Endothelial cell of umbilical vein (primary cell): ENCODE measurements around the gene PKP4. TPM values are rescaled to one million over a fixed set of nuclear protein-coding genes. Genes with fewer than 3 reads are reported as not detected.

Source experiments
- BruUV-seq: library from RNA; stranded (reverse); fragments of 400-500 nt; replicated peaks from 2 replicates; lab custom pipeline; 2021; lab: Mats Ljungman, UMichigan
- CTCF ChIA-PET: fragments of 300-600, 350-600 bp; sonication (Branson Sonifier 250); formaldehyde crosslinking; loops from one replicate; lab custom pipeline; 2021; ENCODE audit warnings: antibody characterized with exemption, inconsistent platforms; lab: Charles Lee
- POLR2A ChIA-PET: fragments of 300-600, 350-600 bp; sonication (Branson Sonifier 250); formaldehyde crosslinking; loops from one replicate; lab custom pipeline; 2021; ENCODE audit warnings: antibody characterized with exemption, inconsistent platforms; lab: Charles Lee
- DNase-seq: peaks from one replicate; pipeline ENCODE4 v3.0.0-alpha.2; 2011; ENCODE audit warnings: low read depth, low spot score
- FAIRE-seq: peaks from 2 replicates; lab custom pipeline; 2011; peaks lifted over from hg19 to GRCh38; lab: Jason Lieb, UNC
- H2AFZ ChIP-seq: 2 replicates; pipeline ENCODE4 v1.6.0; 2012; ENCODE audit warnings: low read depth, low read length, control low read depth, inconsistent platforms
- H3K27ac ChIP-seq: 2 replicates; pipeline ENCODE4 v1.5.1; 2011; ENCODE audit warnings: low read depth, mild to moderate bottlenecking, control low read depth, low read length, moderate library complexity; ENCODE audit not compliant: insufficient read depth
- H3K27me3 ChIP-seq, 2 experiments: 2 replicates each; pipeline versions ENCODE4 v1.6.0 to v1.6.1; 2011; ENCODE audit warnings: low read length in 2 of 2, mixed read lengths in 1 of 2; ENCODE audit not compliant: control insufficient read depth in 2 of 2, insufficient read depth in 2 of 2
- H3K36me3 ChIP-seq, 2 experiments: 2 replicates in 1 of 2; 3 replicates in 1 of 2; pipeline ENCODE4 v1.5.1; 2011; ENCODE audit warnings: low read length in 2 of 2, mild to moderate bottlenecking in 1 of 2, moderate library complexity in 1 of 2; ENCODE audit not compliant: control insufficient read depth in 2 of 2, insufficient read depth in 2 of 2; ENCODE audit errors: extremely low read depth in 1 of 2
- H3K4me1 ChIP-seq: 3 replicates; pipeline ENCODE4 v1.5.1; 2011; ENCODE audit warnings: mild to moderate bottlenecking, low read length; ENCODE audit not compliant: control insufficient read depth, insufficient read depth; ENCODE audit errors: extremely low read depth
- H3K4me2 ChIP-seq: 2 replicates; pipeline ENCODE4 v1.6.1; 2011; ENCODE audit warnings: low read length, control low read depth, mixed read lengths; ENCODE audit not compliant: insufficient read depth
- H3K4me3 ChIP-seq, 3 experiments: fragments of 200-600 bp in 1 of 3; sonication (generic), shearing (Covaris generic) in 1 of 3; replicated peaks in 1 of 3; 2 replicates each; pipeline ENCODE4 v1.5.1; 2011 to 2016; ENCODE audit warnings: control low read depth in 3 of 3, low read length in 3 of 3, mild to moderate bottlenecking in 2 of 3, inconsistent platforms in 1 of 3, low read depth in 1 of 3, moderate library complexity in 1 of 3; ENCODE audit not compliant: insufficient read depth in 1 of 3
- H3K79me2 ChIP-seq: 2 replicates; pipeline ENCODE4 v1.6.0; 2012; ENCODE audit warnings: low read length, inconsistent platforms; ENCODE audit not compliant: control insufficient read depth, insufficient read depth
- H3K9ac ChIP-seq: replicated peaks from 2 replicates; pipeline ENCODE3; 2011; ENCODE audit warnings: low read length, control low read depth; ENCODE audit not compliant: insufficient read depth; ENCODE audit errors: extremely low read depth
- H3K9me1 ChIP-seq: replicated peaks from 3 replicates; pipeline ENCODE4 v1.6.0; 2011; ENCODE audit warnings: mild to moderate bottlenecking, low read length; ENCODE audit not compliant: control insufficient read depth, insufficient read depth; ENCODE audit errors: extremely low read depth
- H3K9me3 ChIP-seq: replicated peaks from 2 replicates; pipeline ENCODE4 v1.5.1; 2012; ENCODE audit warnings: low read length, inconsistent platforms; ENCODE audit not compliant: control insufficient read depth, insufficient read depth
- H4K20me1 ChIP-seq: replicated peaks from 2 replicates; pipeline ENCODE3; 2011; ENCODE audit warnings: mild to moderate bottlenecking, low read length; ENCODE audit not compliant: control insufficient read depth, insufficient read depth; ENCODE audit errors: extremely low read depth
- FOS ChIP-seq: IDR thresholded peaks from 2 replicates; pipeline ENCODE4 v1.6.1; 2011; ENCODE audit warnings: mild to moderate bottlenecking, low read length, moderate library complexity, borderline replicate concordance; ENCODE audit not compliant: insufficient read depth
- GATA2 ChIP-seq: IDR thresholded peaks from 2 replicates; pipeline ENCODE4 v1.7.0; 2011; ENCODE audit warnings: low read depth, mild to moderate bottlenecking, moderate library complexity, mixed read lengths, low read length; ENCODE audit not compliant: insufficient read length, insufficient read depth
- MAX ChIP-seq: IDR thresholded peaks from 2 replicates; pipeline ENCODE4 v1.6.1; 2011; ENCODE audit not compliant: insufficient read depth, insufficient read length
- MYC ChIP-seq: IDR thresholded peaks from one replicate; pipeline ENCODE4 v1.6.1; 2011; ENCODE audit warnings: mild to moderate bottlenecking, low read depth, low read length
- POLR2AphosphoS5 ChIP-seq: IDR thresholded peaks from 2 replicates; pipeline ENCODE4 v1.6.1; 2012; ENCODE audit warnings: low read depth, mild to moderate bottlenecking, control low read depth, low read length, moderate library complexity; ENCODE audit not compliant: insufficient read depth
- dilution Hi-C: fragments of 300-500 bp; cut with MboI; formaldehyde crosslinking; loops from one replicate; pipeline ENCODE4 v1.15.0; 2019; ENCODE audit warnings: low sequenced_read_pairs; ENCODE audit not compliant: extremely low pct_ligation_motif_present
- intact Hi-C: fragments of 100-400 bp; cut with micrococcal nuclease; formaldehyde crosslinking; loops from one replicate; pipeline ENCODE4 v1.10.0; 2022
- polyA plus RNA-seq, 4 experiments: library from polyadenylated mRNA; depleted of rRNA in 3 of 4; stranded (reverse) in 3 of 4; unstranded in 1 of 4; fragments of >200 nt; gene quantifications; 2 replicates each; pipeline versions ENCODE4 v1.2.1 to v1.2.3, GENCODE V29; 2011 to 2012; ENCODE audit warnings: missing spikeins in 1 of 4
- total RNA-seq: library from RNA; stranded (reverse); gene quantifications from 2 replicates; pipeline ENCODE4 v1.2.3, GENCODE V29; 2021
- TF ChIP-seq, protein P1 (sequence below), 2 donors: IDR thresholded peaks; 1 replicate in 1 of 2; 2 replicates in 1 of 2; pipeline ENCODE4 v1.5.1; 2011; ENCODE audit warnings: low read length in 2 of 2, mild to moderate bottlenecking in 2 of 2, moderate library complexity in 2 of 2, control low read depth in 1 of 2, inconsistent platforms in 1 of 2, low read depth in 1 of 2; ENCODE audit not compliant: insufficient read depth in 1 of 2; ENCODE audit errors: extremely low read depth in 1 of 2

PKP4 gene
- total and polyA plus RNA-seq, 2 donors (not counting 3 experiments of a cell fraction or from before 2014, with no cell fraction given): 35.4 to 68.5 TPM

DNA sequence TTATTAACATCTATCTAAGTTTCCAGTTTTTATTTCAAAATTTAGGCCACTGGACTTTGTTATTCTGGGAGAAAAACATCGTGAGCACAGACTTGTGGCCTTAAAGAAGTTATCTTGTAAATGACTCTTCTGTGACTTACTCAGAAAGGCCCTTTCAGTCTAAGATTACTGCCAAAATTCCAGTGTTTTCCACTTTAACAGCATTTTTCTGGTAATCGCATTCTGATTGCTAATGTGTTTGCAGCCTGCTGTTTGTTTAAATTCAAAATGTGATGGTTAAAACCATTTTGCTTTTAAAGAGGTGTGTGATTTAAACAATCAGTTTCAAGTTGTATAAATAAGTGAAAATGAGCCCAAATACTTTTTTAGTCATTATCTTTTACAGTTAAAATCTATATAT, 201.6 kb downstream of the PKP4 start:
- Histone ChIP-seq H3K27ac (no peak overlapping the region), H3K27me3 (no peaks in the 10 kb centered on the region), H2AFZ (no peak overlapping the region), H4K20me1 (no peaks in the 10 kb centered on the region), H3K4me2 (no peak overlapping the region), H3K4me1 (no peaks in the 10 kb centered on the region), H3K4me3 (no peak overlapping the region), H3K9ac (no peak overlapping the region), H3K9me1 (no peaks in the 10 kb centered on the region), H3K36me3 (peaks cover 0 to 20% of the 10 kb centered on the region in 2 experiments), H3K79me2 (no peaks in the 10 kb centered on the region), H3K9me3 (no peaks in the 10 kb centered on the region)
- TF ChIP-seq MAX: no peak
- TF ChIP-seq MYC: no peak
- TF ChIP-seq POLR2AphosphoS5: no peak
- no peak for TF ChIP-seq FOS
- TF ChIP-seq, protein P1, sequence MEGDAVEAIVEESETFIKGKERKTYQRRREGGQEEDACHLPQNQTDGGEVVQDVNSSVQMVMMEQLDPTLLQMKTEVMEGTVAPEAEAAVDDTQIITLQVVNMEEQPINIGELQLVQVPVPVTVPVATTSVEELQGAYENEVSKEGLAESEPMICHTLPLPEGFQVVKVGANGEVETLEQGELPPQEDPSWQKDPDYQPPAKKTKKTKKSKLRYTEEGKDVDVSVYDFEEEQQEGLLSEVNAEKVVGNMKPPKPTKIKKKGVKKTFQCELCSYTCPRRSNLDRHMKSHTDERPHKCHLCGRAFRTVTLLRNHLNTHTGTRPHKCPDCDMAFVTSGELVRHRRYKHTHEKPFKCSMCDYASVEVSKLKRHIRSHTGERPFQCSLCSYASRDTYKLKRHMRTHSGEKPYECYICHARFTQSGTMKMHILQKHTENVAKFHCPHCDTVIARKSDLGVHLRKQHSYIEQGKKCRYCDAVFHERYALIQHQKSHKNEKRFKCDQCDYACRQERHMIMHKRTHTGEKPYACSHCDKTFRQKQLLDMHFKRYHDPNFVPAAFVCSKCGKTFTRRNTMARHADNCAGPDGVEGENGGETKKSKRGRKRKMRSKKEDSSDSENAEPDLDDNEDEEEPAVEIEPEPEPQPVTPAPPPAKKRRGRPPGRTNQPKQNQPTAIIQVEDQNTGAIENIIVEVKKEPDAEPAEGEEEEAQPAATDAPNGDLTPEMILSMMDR (IDR thresholded peaks at IDR 0.05; ENCODE audit: extremely low read depth in 1 of 2, insufficient read depth in 1 of 2, low read depth in 1 of 2, low read length in 2 of 2): no peak
- no peak for TF ChIP-seq GATA2
- POLR2A ChIA-PET: no interaction called here
- no TSS peak for BruUV-seq
- intact Hi-C loops: no loop called here
- FAIRE-seq (no peak), DNase-seq (no peak)
- CTCF ChIA-PET: interaction anchor here (1.3 to 1.9 kb wide), 2 partner anchors 10 to 95 kb away, joined by 5 to 6 read pairs; no protein-coding TSS in a partner anchor
- dilution Hi-C loops: no loop called here
